Endothelial cell of umbilical vein (primary cell): ENCODE data around the gene SPOUT1.
A peak's percentile ranks its signal among the peaks of the same experiment; 100 is the strongest.
"Not testable (repeated sequence)": the region's sequence is repeated elsewhere in the genome, so short reads cannot be mapped to it uniquely, and the experiment has no call there.

Experiments
- EZH2 ChIP-seq: IDR thresholded peaks from 2 replicates; pipeline ENCODE4 v1.6.1; 2012; ENCODE audit warnings: borderline replicate concordance, low read depth, mild to moderate bottlenecking, moderate library complexity, low read length, inconsistent platforms; ENCODE audit not compliant: severe bottlenecking
- POLR2A ChIP-seq: IDR thresholded peaks from 2 replicates; pipeline ENCODE4 v1.6.1; 2012; ENCODE audit warnings: low read depth, mild to moderate bottlenecking, control low read depth, low read length
- POLR2AphosphoS5 ChIP-seq: IDR thresholded peaks from 2 replicates; pipeline ENCODE4 v1.6.1; 2012; ENCODE audit warnings: low read depth, mild to moderate bottlenecking, control low read depth, low read length, moderate library complexity; ENCODE audit not compliant: insufficient read depth
- TF ChIP-seq, protein P1 (sequence below), 2 donors: IDR thresholded peaks; 1 replicate in 1 of 2; 2 replicates in 1 of 2; pipeline ENCODE4 v1.5.1; 2011; ENCODE audit warnings: low read length in 2 of 2, mild to moderate bottlenecking in 2 of 2, moderate library complexity in 2 of 2, control low read depth in 1 of 2, inconsistent platforms in 1 of 2, low read depth in 1 of 2; ENCODE audit not compliant: insufficient read depth in 1 of 2; ENCODE audit errors: extremely low read depth in 1 of 2

DNA sequence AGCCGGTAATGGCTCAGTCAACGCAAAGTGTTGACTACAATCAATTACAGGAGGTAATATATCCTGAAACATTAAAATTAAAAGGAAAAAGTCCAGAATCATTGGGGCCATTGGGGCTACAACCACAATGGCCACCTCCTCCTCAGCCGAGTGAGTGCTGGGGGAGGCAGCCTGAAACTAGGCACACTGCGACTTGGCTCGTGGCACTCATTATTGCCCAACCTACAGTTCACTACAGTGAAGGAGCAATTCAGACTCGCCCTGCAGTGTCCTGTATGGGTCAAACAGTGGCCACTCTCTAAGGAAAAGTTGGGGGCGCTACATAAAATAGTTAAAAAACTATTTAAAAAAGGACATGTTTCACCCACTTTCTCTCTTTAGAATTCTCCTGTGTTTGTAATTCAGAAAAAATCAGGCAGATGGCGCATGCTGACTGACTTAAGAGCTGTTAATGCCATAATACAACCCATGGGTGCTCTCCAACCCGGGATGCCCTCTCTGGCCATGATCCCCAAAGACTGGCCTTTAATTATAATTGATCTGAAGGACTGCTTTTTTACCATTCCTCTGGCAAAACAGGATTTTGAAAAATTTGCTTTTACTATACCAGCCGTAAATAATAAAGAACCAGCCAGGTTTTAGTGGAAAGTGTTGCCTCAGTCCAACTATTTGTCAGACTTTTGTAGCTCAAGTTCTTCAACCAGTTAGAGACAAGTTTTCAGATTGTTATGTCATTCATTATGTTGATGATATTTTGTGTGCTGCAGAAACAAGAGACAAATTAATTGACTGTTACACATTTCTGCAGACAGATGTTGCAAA is 22.4 kb upstream of the SPOUT1 start:
- not testable (repeated sequence) for TF ChIP-seq POLR2A, POLR2AphosphoS5, EZH2
- TF ChIP-seq, protein P1, sequence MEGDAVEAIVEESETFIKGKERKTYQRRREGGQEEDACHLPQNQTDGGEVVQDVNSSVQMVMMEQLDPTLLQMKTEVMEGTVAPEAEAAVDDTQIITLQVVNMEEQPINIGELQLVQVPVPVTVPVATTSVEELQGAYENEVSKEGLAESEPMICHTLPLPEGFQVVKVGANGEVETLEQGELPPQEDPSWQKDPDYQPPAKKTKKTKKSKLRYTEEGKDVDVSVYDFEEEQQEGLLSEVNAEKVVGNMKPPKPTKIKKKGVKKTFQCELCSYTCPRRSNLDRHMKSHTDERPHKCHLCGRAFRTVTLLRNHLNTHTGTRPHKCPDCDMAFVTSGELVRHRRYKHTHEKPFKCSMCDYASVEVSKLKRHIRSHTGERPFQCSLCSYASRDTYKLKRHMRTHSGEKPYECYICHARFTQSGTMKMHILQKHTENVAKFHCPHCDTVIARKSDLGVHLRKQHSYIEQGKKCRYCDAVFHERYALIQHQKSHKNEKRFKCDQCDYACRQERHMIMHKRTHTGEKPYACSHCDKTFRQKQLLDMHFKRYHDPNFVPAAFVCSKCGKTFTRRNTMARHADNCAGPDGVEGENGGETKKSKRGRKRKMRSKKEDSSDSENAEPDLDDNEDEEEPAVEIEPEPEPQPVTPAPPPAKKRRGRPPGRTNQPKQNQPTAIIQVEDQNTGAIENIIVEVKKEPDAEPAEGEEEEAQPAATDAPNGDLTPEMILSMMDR (IDR thresholded peaks at IDR 0.05; ENCODE audit: extremely low read depth in 1 of 2, insufficient read depth in 1 of 2, low read depth in 1 of 2, low read length in 2 of 2): peak in 1 of 2 donors; percentile 28
